HCT116 (cell line): Measurements from ENCODE around the gene MACROH2A1. TPM values are rescaled to one million over a fixed set of nuclear protein-coding genes. Genes with fewer than 3 reads are reported as not detected.

ENCODE experiments used
- ATAC-seq: fragments of 200-7000 bp; cut with Tn5 transposase; 2 replicates; pipeline ENCODE4 v1.9.1; 2020; ENCODE audit warnings: mild to moderate bottlenecking, moderate library complexity
- BruUV-seq: library from RNA; stranded (reverse); fragments of 400-500 nt; replicated peaks from 2 replicates; lab custom pipeline; 2021; lab: Mats Ljungman, UMichigan
- CTCF ChIA-PET: fragments of 300-600 bp; sonication (Branson Sonifier 250); formaldehyde crosslinking; loops from one replicate; lab custom pipeline; 2021; ENCODE audit warnings: antibody characterized with exemption; lab: Charles Lee
- POLR2A ChIA-PET: fragments of 300-600, 350-600 bp; sonication (Branson Sonifier 250); formaldehyde crosslinking; loops from one replicate; lab custom pipeline; 2021; ENCODE audit warnings: antibody characterized with exemption; lab: Charles Lee
- RAD21 ChIA-PET, 2 experiments: fragments of 300-600 bp; sonication (Branson Sonifier 250); formaldehyde crosslinking; loops; one replicate each; lab custom pipeline; 2023; ENCODE audit warnings: low total read pairs in 2 of 2; ENCODE audit not compliant: uncharacterized antibody in 2 of 2, unreplicated experiment in 2 of 2, low non-redundant PET in 1 of 2; lab: Charles Lee
- DNase-seq: peaks from one replicate; pipeline ENCODE4 v3.0.0-alpha.2; 2010; ENCODE audit warnings: low read depth, low spot score
- H2AFZ ChIP-seq: fragments of 200-600 bp; shearing (Covaris generic), sonication (generic); 2 replicates; pipeline ENCODE4 v1.6.1; 2017; ENCODE audit warnings: low read depth, mixed run types, mixed read lengths, antibody characterized with exemption, low read length; ENCODE audit not compliant: poor library complexity, severe bottlenecking
- H3K27ac ChIP-seq: 2 replicates; pipeline ENCODE4 v1.5.1; 2012; ENCODE audit warnings: low read depth, low read length
- H3K27me3 ChIP-seq: fragments of 200-600 bp; sonication (generic); 2 replicates; pipeline ENCODE4 v1.6.1; 2016; ENCODE audit warnings: mixed run types, low read length, mixed read lengths; ENCODE audit not compliant: insufficient read depth
- H3K36me3 ChIP-seq, 2 experiments: fragments of 200-500 bp in 1 of 2; fragments of 200-600 bp in 1 of 2; sonication (Bioruptor generic) in 1 of 2; sonication (generic) in 1 of 2; 2 replicates each; pipeline versions ENCODE4 v1.5.1 to v1.6.1; 2014 to 2016; ENCODE audit warnings: low read length in 2 of 2, inconsistent platforms in 1 of 2, mixed read lengths in 1 of 2, mixed run types in 1 of 2; ENCODE audit not compliant: insufficient read depth in 2 of 2, control insufficient read depth in 1 of 2
- H3K4me1 ChIP-seq, 2 experiments: fragments of 200-600 bp in 1 of 2; sonication (generic) in 1 of 2; 2 replicates each; pipeline versions ENCODE4 v1.5.1 to v1.6.1; 2012 to 2017; ENCODE audit warnings: low read length in 2 of 2, inconsistent platforms in 1 of 2, mild to moderate bottlenecking in 1 of 2, mixed read lengths in 1 of 2, mixed run types in 1 of 2, moderate library complexity in 1 of 2; ENCODE audit not compliant: insufficient read depth in 2 of 2, control insufficient read depth in 1 of 2
- H3K4me2 ChIP-seq: fragments of 200-600 bp; sonication (generic); 2 replicates; pipeline ENCODE4 v1.6.1; 2017; ENCODE audit warnings: mixed run types, low read length, mixed read lengths
- H3K4me3 ChIP-seq, 2 experiments: fragments of 200-600 bp in 1 of 2; sonication (generic) in 1 of 2; replicated peaks in 1 of 2; 2 replicates each; pipeline ENCODE4 v1.5.1; 2011 to 2016; ENCODE audit warnings: low read length in 2 of 2, control low read depth in 1 of 2, low read depth in 1 of 2, mild to moderate bottlenecking in 1 of 2, mixed read lengths in 1 of 2, mixed run types in 1 of 2
- H3K79me2 ChIP-seq: fragments of 200-600 bp; sonication (generic); 2 replicates; pipeline ENCODE4 v1.6.1; 2017; ENCODE audit warnings: mild to moderate bottlenecking, mixed run types, low read length, moderate library complexity, mixed read lengths; ENCODE audit not compliant: insufficient read depth
- H3K9ac ChIP-seq: fragments of 200-600 bp; sonication (generic); 2 replicates; pipeline ENCODE4 v1.6.1; 2016; ENCODE audit warnings: low read length, mixed read lengths
- H3K9me2 ChIP-seq: fragments of 200-600 bp; sonication (generic), shearing (Covaris generic); 2 replicates; pipeline ENCODE4 v1.6.1; 2017; ENCODE audit warnings: mixed run types, mild to moderate bottlenecking, moderate library complexity; ENCODE audit not compliant: insufficient read depth
- H3K9me3 ChIP-seq, 2 experiments: fragments of 200-500 bp in 1 of 2; fragments of 200-600 bp in 1 of 2; sonication (Bioruptor generic) in 1 of 2; sonication (generic) in 1 of 2; 2 replicates each; pipeline ENCODE4 v1.6.1; 2014 to 2017; ENCODE audit warnings: low read length in 2 of 2, mixed read lengths in 2 of 2, inconsistent platforms in 1 of 2, low read depth in 1 of 2, mild to moderate bottlenecking in 1 of 2, mixed run types in 1 of 2, moderate library complexity in 1 of 2; ENCODE audit not compliant: control insufficient read depth in 1 of 2, insufficient read depth in 1 of 2
- H4K20me1 ChIP-seq: fragments of 200-600 bp; sonication (generic), shearing (Covaris generic); 2 replicates; pipeline ENCODE4 v1.6.1; 2017; ENCODE audit warnings: mixed run types, mild to moderate bottlenecking, moderate library complexity; ENCODE audit not compliant: insufficient read depth
- ATF3 ChIP-seq: IDR thresholded peaks from 2 replicates; pipeline ENCODE4 v1.6.1; 2012
- CBX3 ChIP-seq: IDR thresholded peaks from 2 replicates; pipeline ENCODE4 v1.6.1; 2012; ENCODE audit warnings: low read depth
- CTCF ChIP-seq, 3 experiments: fragments of 200-600 bp in 1 of 3; sonication (generic) in 1 of 3; IDR thresholded peaks in 2 of 3; conservative IDR thresholded peaks in 1 of 3; 2 replicates each; pipeline ENCODE4 v1.5.1; 2012 to 2017; ENCODE audit warnings: low read depth in 2 of 3, low read length in 2 of 3, antibody characterized with exemption in 1 of 3, borderline replicate concordance in 1 of 3, control low read depth in 1 of 3, mild to moderate bottlenecking in 1 of 3, mixed read lengths in 1 of 3, mixed run types in 1 of 3, moderate library complexity in 1 of 3; ENCODE audit not compliant: insufficient read depth in 1 of 3
- EGR1 ChIP-seq: IDR thresholded peaks from 2 replicates; pipeline ENCODE4 v1.6.1; 2012; ENCODE audit warnings: low read depth
- ELF1 ChIP-seq: IDR thresholded peaks from 2 replicates; pipeline ENCODE4 v1.6.1; 2012; ENCODE audit warnings: low read depth, borderline replicate concordance
- EZH2 ChIP-seq: fragments of 200-600 bp; sonication (generic); IDR thresholded peaks from 2 replicates; pipeline ENCODE4 v1.6.1; 2017; ENCODE audit warnings: antibody characterized with exemption, mixed run types
- EZH2phosphoT487 ChIP-seq: fragments of 200-600 bp; IDR thresholded peaks from 2 replicates; pipeline ENCODE4 v1.6.1; 2018; ENCODE audit warnings: antibody characterized with exemption, borderline replicate concordance
- FOSL1 ChIP-seq: IDR thresholded peaks from 2 replicates; pipeline ENCODE4 v1.6.1; 2012; ENCODE audit warnings: low read depth
- JUND ChIP-seq: IDR thresholded peaks from 2 replicates; pipeline ENCODE4 v1.6.1; 2012
- MAX ChIP-seq: IDR thresholded peaks from 2 replicates; pipeline ENCODE4 v1.6.1; 2012
- POLR2A ChIP-seq: IDR thresholded peaks from 2 replicates; pipeline ENCODE4 v1.7.0; 2011; ENCODE audit warnings: borderline replicate concordance; ENCODE audit not compliant: insufficient read depth, insufficient read length; ENCODE audit errors: extremely low read depth
- POLR2AphosphoS5 ChIP-seq: IDR thresholded peaks from 2 replicates; pipeline ENCODE4 v1.6.1; 2011; ENCODE audit warnings: mild to moderate bottlenecking, low read depth, low read length, moderate library complexity
- RAD21 ChIP-seq: IDR thresholded peaks from 2 replicates; pipeline ENCODE4 v1.6.1; 2012; ENCODE audit warnings: low read depth, mild to moderate bottlenecking
- REST ChIP-seq: IDR thresholded peaks from 2 replicates; pipeline ENCODE4 v1.6.1; 2012; ENCODE audit warnings: low read depth
- SIN3A ChIP-seq: IDR thresholded peaks from 2 replicates; pipeline ENCODE4 v1.6.1; 2012; ENCODE audit warnings: low read depth
- SP1 ChIP-seq: IDR thresholded peaks from 2 replicates; pipeline ENCODE4 v1.6.1; 2012; ENCODE audit warnings: low read depth
- YY1 ChIP-seq: IDR thresholded peaks from 2 replicates; pipeline ENCODE4 v1.6.1; 2011; ENCODE audit warnings: low read length, low read depth, moderate library complexity, mild to moderate bottlenecking; ENCODE audit not compliant: insufficient replicate concordance; ENCODE audit errors: extremely low read depth
- ZFX ChIP-seq: fragments of 450-650 bp; IDR thresholded peaks from 2 replicates; pipeline ENCODE4 v1.6.1; 2017
- ZNF274 ChIP-seq: fragments of 200-500 bp; sonication (Bioruptor generic); IDR thresholded peaks from 2 replicates; pipeline ENCODE4 v1.6.1; 2014; ENCODE audit warnings: mild to moderate bottlenecking, low read depth, low read length, inconsistent platforms
- intact Hi-C: fragments of 100-400 bp; cut with micrococcal nuclease; formaldehyde crosslinking; loops from 2 replicates; pipeline ENCODE4 v1.10.0; 2022
- total RNA-seq: library from RNA; stranded (reverse); gene quantifications from one replicate; pipeline ENCODE4 v1.2.1, GENCODE V29; 2021; ENCODE audit not compliant: unreplicated experiment

The MACROH2A1 gene
- total RNA-seq, 1 experiment from 2014 or later: 218 TPM

- no TSS peak for BruUV-seq
- H2AFZ ChIP-seq: no peak overlapping the region
- H3K9me3 ChIP-seq: no peaks in the 10 kb centered on the region
- no peak for TF ChIP-seq EZH2phosphoT487
- TF ChIP-seq YY1: no peak
- TF ChIP-seq SP1: no peak
- no peak for TF ChIP-seq REST
- TF ChIP-seq CBX3: no peak
- no peak for TF ChIP-seq ATF3
- no peak for TF ChIP-seq CTCF (IDR thresholded peaks at IDR 0.05 in 2 of 3, conservative IDR thresholded peaks at IDR 0.05 in 1 of 3; ENCODE audit: borderline replicate concordance in 1 of 3, insufficient read depth in 1 of 3, low read depth in 2 of 3, low read length in 2 of 3)
- TF ChIP-seq ZFX: no peak
- no peak for TF ChIP-seq MAX
- TF ChIP-seq EZH2: no peak
- TF ChIP-seq JUND: no peak
- TF ChIP-seq RAD21: no peak
- TF ChIP-seq POLR2A: no peak
- TF ChIP-seq POLR2AphosphoS5: no peak
- no peak for TF ChIP-seq ZNF274
- TF ChIP-seq ELF1: no peak
- no peak for TF ChIP-seq SIN3A
- no peak for TF ChIP-seq EGR1
- TF ChIP-seq FOSL1: no peak
- ChIA-PET RAD21 (no interaction called here), POLR2A (no interaction called here), CTCF (no interaction called here)
- H3K9ac ChIP-seq: no peak overlapping the region
- no peaks in the 10 kb centered on the region for H3K27me3 ChIP-seq
- no peaks in the 10 kb centered on the region for H3K9me2 ChIP-seq
- no peak overlapping the region for H3K27ac ChIP-seq
- intact Hi-C loops: no loop called here
- peaks cover 0 to 14% of the 10 kb centered on the region in 2 experiments; a peak in 1 of 4 replicates for H3K4me1 ChIP-seq
- DNase-seq (no peak), ATAC-seq (no peak)
- H3K4me3 ChIP-seq: no peak overlapping the region
- no peaks in the 10 kb centered on the region for H4K20me1 ChIP-seq
- no peaks in the 10 kb centered on the region for H3K36me3 ChIP-seq
- no peak overlapping the region for H3K4me2 ChIP-seq
- H3K79me2 ChIP-seq: no peaks in the 10 kb centered on the region
Measured at GRCh38 chr5:135308752-135309151, 90.3 kb downstream of the MACROH2A1 start.
